ENCODE results near the gene ENGASE. TPM values are rescaled to one million over a fixed set of nuclear protein-coding genes. Genes with fewer than 3 reads are reported as not detected.
A peak's percentile ranks its signal among the peaks of the same experiment; 100 is the strongest.
"Not testable (repeated sequence)": the region's sequence is repeated elsewhere in the genome, so short reads cannot be mapped to it uniquely, and the experiment has no call there.

ENGASE gene
- 10 to 100 TPM in 3 of 4 donors, 1 to 10 TPM in 1; 9.6 to 28.7 (median 21.2) TPM for polyA plus RNA-seq (ENCODE audit: insufficient read length in 4 of 4)

- DNase-seq (ENCODE audit: low read depth in 4 of 4, low spot score in 3 of 4), result peak; percentile 82 to 89 (median 85)
Measured at GRCh38 chr17:79074649-79075445, at the start of gene ENGASE. Gene ENGASE (plus strand): TSS chr17:79074824. CDS start chr17:79074945, 121 bp downstream.

- no peak for DNase-seq (ENCODE audit: low read depth in 4 of 4, low spot score in 3 of 4)
Measured at GRCh38 chr17:79024901-79025737, 49.5 kb upstream of the ENGASE start.

- DNase-seq (ENCODE audit: low read depth in 4 of 4, low spot score in 3 of 4), result no peak
Measured at GRCh38 chr17:79026376-79027273, 48.0 kb upstream of the ENGASE start.

GRCh38 chr17:79027274-79027924 is 47.2 kb upstream of the ENGASE start:
- no peak for DNase-seq (ENCODE audit: low read depth in 4 of 4, low spot score in 3 of 4)

- DNase-seq (ENCODE audit: low read depth in 4 of 4, low spot score in 3 of 4), result no peak
Measured at GRCh38 chr17:79027925-79028491, 46.6 kb upstream of the ENGASE start.

GRCh38 chr17:79028496-79029326 is 45.9 kb upstream of the ENGASE start:
- no peak for DNase-seq (ENCODE audit: low read depth in 4 of 4, low spot score in 3 of 4)

- no peak for DNase-seq (ENCODE audit: low read depth in 4 of 4, low spot score in 3 of 4)
Measured at GRCh38 chr17:79029327-79030009, 45.2 kb upstream of the ENGASE start.

GRCh38 chr17:79030636-79031035 is 44.0 kb upstream of the ENGASE start:
- not testable (repeated sequence) for DNase-seq (ENCODE audit: low read depth in 4 of 4, low spot score in 3 of 4)

GRCh38 chr17:79031996-79032875 is 42.4 kb upstream of the ENGASE start:
- no peak for DNase-seq (ENCODE audit: low read depth in 4 of 4, low spot score in 3 of 4)

- DNase-seq (ENCODE audit: low read depth in 4 of 4, low spot score in 3 of 4), result no peak
Measured at GRCh38 chr17:79033046-79033616, 41.5 kb upstream of the ENGASE start.

- DNase-seq (ENCODE audit: low read depth in 4 of 4, low spot score in 3 of 4), result no peak
Measured at GRCh38 chr17:79033741-79034501, 40.7 kb upstream of the ENGASE start.

- no peak for DNase-seq (ENCODE audit: low read depth in 4 of 4, low spot score in 3 of 4)
Measured at GRCh38 chr17:79034931-79035485, 39.6 kb upstream of the ENGASE start.

- DNase-seq (ENCODE audit: low read depth in 4 of 4, low spot score in 3 of 4), result no peak
Measured at GRCh38 chr17:79035686-79036085, 38.9 kb upstream of the ENGASE start.

GRCh38 chr17:79036181-79036580 is 38.4 kb upstream of the ENGASE start:
- no peak for DNase-seq (ENCODE audit: low read depth in 4 of 4, low spot score in 3 of 4)

- DNase-seq (ENCODE audit: low read depth in 4 of 4, low spot score in 3 of 4), result no peak
Measured at GRCh38 chr17:79036596-79036995, 38.0 kb upstream of the ENGASE start.

All from right renal pelvis (tissue), 4 donors.